HCT116 (cell line): ENCODE results near the gene ZIC5.

Experiments used
- CTCF ChIP-seq, 3 experiments: fragments of 200-600 bp in 1 of 3; sonication (generic) in 1 of 3; IDR thresholded peaks in 2 of 3; conservative IDR thresholded peaks in 1 of 3; 2 replicates each; pipeline ENCODE4 v1.5.1; 2012 to 2017; ENCODE audit warnings: low read depth in 2 of 3, low read length in 2 of 3, antibody characterized with exemption in 1 of 3, borderline replicate concordance in 1 of 3, control low read depth in 1 of 3, mild to moderate bottlenecking in 1 of 3, mixed read lengths in 1 of 3, mixed run types in 1 of 3, moderate library complexity in 1 of 3; ENCODE audit not compliant: insufficient read depth in 1 of 3
- EGR1 ChIP-seq: IDR thresholded peaks from 2 replicates; pipeline ENCODE4 v1.6.1; 2012; ENCODE audit warnings: low read depth
- EZH2phosphoT487 ChIP-seq: fragments of 200-600 bp; IDR thresholded peaks from 2 replicates; pipeline ENCODE4 v1.6.1; 2018; ENCODE audit warnings: antibody characterized with exemption, borderline replicate concordance
- POLR2AphosphoS5 ChIP-seq: IDR thresholded peaks from 2 replicates; pipeline ENCODE4 v1.6.1; 2011; ENCODE audit warnings: mild to moderate bottlenecking, low read depth, low read length, moderate library complexity
- YY1 ChIP-seq: IDR thresholded peaks from 2 replicates; pipeline ENCODE4 v1.6.1; 2011; ENCODE audit warnings: low read length, low read depth, moderate library complexity, mild to moderate bottlenecking; ENCODE audit not compliant: insufficient replicate concordance; ENCODE audit errors: extremely low read depth

GRCh38 chr13:99976575-99976974 lies 5.0 kb upstream of the ZIC5 start:
- TF ChIP-seq EZH2phosphoT487 = no peak
- no peak for TF ChIP-seq YY1
- no peak for TF ChIP-seq EGR1
- TF ChIP-seq CTCF (IDR thresholded peaks at IDR 0.05 in 2 of 3, conservative IDR thresholded peaks at IDR 0.05 in 1 of 3; ENCODE audit: borderline replicate concordance in 1 of 3, insufficient read depth in 1 of 3, low read depth in 2 of 3, low read length in 2 of 3) = no peak
- TF ChIP-seq POLR2AphosphoS5 = no peak
